Esophagus squamous epithelium (tissue), 4 donors: ENCODE measurements around the gene ANKS1A.

Experiments
- CTCF ChIP-seq, 6 experiments: fragments of 450-650 bp in 4 of 6; fragments of 200-600 bp in 2 of 6; sonication (generic) in 2 of 6; IDR thresholded peaks; one replicate each; pipeline ENCODE4 v1.5.1; 2016 to 2019; ENCODE audit warnings: antibody characterized with exemption in 6 of 6, mild to moderate bottlenecking in 4 of 6, moderate library complexity in 4 of 6
- POLR2A ChIP-seq, 4 donors: fragments of 450-650 bp; IDR thresholded peaks; one replicate each; pipeline ENCODE4 v1.6.1; 2017; ENCODE audit warnings: antibody characterized with exemption in 4 of 4, mild to moderate bottlenecking in 4 of 4, moderate library complexity in 3 of 4

GRCh38 chr6:34958734-34959133 lies 69.7 kb downstream of the ANKS1A start:
- TF ChIP-seq CTCF (IDR thresholded peaks at IDR 0.05), result no peak
- no peak for TF ChIP-seq POLR2A (IDR thresholded peaks at IDR 0.05)
